Measurements from ENCODE around the gene SULT1A3.
"Not testable (repeated sequence)": the region's sequence is repeated elsewhere in the genome, so short reads cannot be mapped to it uniquely, and the experiment has no call there.

SULT1A3 gene

GRCh38 chr16:30199049-30199448 is at the start of gene SULT1A3:
Gene SULT1A3, plus strand, starts transcription at chr16:30199255. Its CDS starts 1,474 bp downstream, at chr16:30200729.
- DNase-seq (ENCODE audit: low read depth), result not testable (repeated sequence)

DNA sequence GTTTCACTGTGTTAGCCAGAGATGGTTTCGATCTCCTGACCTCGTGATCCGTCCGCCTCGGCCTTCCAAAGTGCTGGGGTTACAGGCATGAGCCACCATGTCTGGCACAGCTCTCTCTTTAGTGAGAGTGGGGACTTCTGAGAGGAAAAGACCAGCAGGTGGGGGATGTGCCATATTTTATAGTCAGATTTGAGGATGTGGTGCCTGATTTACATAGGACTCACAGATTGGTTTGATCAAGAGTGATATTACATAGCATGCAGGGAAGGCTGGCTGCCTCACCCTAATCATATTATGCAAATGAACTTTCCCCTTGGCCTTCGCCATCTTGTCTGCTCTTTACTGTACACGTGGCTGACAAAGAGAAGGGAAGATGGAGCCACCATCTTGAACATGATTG is 48.0 kb upstream of the SULT1A3 start:
- DNase-seq (ENCODE audit: low read depth), result no peak

GRCh38 chr16:30152517-30152916 is 46.5 kb upstream of the SULT1A3 start:
- no peak for DNase-seq (ENCODE audit: low read depth)

- DNase-seq (ENCODE audit: low read depth), result no peak
Observed at GRCh38 chr16:30155188-30155587, 43.9 kb upstream of the SULT1A3 start.

GRCh38 chr16:30157214-30157613 is 41.8 kb upstream of the SULT1A3 start:
- no peak for DNase-seq (ENCODE audit: low read depth)

- no peak for DNase-seq (ENCODE audit: low read depth)
Observed at GRCh38 chr16:30163538-30163937, 35.5 kb upstream of the SULT1A3 start.

DNA sequence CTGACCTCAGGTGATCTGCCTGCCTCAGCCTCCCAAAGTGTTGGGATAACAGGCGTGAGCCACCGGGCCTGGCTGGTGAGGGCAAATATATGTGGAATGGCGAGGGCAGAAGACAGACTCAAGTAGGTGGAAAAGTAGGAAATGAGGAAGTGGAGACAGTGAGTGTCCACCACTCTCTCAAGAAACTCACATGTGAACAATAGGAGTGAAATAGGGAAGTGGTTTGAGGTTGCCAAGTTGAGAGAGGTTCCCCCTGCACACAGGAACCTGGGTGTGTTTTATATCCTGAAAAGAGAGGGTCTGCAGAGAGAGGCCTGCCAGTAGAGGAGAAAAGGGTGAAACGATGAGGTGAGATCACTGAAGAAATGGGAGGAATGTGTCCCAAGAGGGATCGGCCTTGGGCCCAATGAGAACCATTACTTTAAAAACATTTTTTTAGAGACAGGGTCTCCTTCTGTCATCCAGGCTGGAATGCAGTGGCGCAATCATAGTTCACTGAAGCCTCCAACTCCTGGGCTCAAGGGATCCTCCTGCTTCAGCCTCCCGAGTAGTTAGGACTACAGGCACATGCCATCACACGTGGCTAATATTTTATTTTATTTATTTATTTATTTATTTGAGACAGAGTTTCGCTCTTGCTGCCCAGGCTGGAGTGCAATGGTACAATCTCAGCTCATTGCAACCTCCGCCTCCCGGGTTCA is 32.7 kb upstream of the SULT1A3 start:
- DNase-seq (ENCODE audit: low read depth), result no peak

DNA sequence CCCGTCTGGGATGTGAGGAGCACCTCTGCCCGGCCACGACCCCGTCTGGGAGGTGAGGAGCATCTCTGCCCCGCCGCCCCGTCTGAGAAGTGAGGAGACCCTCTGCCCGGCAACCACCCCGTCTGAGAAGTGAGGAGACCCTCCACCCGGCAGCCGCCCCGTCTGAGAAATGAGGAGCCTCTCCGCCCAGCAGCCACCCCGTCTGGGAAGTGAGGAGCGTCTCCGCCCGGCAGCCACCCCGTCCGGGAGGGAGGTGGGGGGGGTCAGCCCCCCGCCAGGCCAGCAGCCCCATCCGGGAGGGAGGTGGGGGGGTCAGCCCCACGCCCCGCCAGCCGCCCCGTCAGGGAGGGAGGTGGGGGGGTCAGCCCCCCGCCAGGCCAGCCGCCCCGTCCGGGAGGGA is 30.3 kb upstream of the SULT1A3 start:
- DNase-seq (ENCODE audit: low read depth), result not testable (repeated sequence)

- DNase-seq (ENCODE audit: low read depth), result not testable (repeated sequence)
Observed at GRCh38 chr16:30169416-30169815, 29.6 kb upstream of the SULT1A3 start.

DNA sequence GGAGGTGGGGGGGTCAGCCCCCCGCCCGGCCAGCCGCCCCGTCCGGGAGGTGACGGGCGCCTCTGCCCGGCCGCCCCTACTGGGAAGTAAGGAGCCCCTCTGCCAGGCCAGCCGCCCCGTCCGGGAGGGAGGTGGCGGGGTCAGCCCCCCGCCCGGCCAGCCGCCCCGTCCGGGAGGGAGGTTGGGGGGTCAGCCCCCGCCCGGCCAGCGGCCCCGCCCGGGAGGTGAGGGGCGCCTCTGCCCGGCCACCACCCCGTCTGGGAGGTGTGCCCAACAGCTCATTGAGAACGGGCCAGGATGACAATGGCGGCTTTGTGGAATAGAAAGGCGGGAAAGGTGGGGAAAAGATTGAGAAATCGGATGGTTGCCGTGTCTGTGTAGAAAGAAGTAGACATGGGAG is 28.9 kb upstream of the SULT1A3 start:
- not testable (repeated sequence) for DNase-seq (ENCODE audit: low read depth)

- DNase-seq (ENCODE audit: low read depth), result no peak
Observed at GRCh38 chr16:30173054-30173453, 26.0 kb upstream of the SULT1A3 start.

DNA sequence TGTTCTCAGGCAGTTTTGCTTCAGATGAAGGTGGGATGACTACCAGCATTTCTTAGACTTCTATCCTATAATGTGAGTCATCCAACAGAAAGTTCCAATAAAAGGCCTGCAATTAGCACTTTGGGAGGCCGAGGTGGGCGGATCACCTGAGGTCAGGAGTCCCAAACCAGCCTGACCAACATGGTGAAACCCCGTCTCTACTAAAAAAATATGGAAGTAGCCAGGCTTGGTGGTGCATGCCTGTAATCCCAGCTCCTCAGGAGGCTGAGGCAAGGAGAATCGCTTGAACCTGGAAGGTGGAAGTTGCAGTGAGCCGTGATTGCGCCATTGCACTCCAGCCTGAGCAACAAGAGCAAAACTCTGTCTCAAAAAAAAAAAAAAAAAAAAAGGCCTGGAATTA is 22.2 kb upstream of the SULT1A3 start:
- not testable (repeated sequence) for DNase-seq (ENCODE audit: low read depth)

DNA sequence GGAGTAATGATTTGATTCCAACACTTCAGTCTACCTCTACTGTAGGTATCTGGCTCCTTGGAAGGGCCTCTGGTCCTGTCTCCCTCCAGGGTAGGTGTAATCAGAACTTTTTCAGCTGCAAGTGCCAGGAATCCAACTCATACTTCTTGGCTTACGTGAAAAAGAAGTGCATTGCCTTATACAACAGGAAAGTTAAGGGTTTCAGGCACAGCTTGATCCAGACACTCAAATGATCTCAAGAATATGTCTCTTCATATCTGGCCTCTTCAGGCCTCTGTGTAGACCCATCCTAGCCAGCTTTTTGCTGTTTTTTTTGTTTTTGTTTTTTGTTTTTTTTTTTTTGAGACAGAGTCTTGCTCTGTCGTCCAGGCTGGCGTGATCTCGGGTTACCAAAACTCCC is 19.9 kb upstream of the SULT1A3 start:
- no peak for DNase-seq (ENCODE audit: low read depth)

DNA sequence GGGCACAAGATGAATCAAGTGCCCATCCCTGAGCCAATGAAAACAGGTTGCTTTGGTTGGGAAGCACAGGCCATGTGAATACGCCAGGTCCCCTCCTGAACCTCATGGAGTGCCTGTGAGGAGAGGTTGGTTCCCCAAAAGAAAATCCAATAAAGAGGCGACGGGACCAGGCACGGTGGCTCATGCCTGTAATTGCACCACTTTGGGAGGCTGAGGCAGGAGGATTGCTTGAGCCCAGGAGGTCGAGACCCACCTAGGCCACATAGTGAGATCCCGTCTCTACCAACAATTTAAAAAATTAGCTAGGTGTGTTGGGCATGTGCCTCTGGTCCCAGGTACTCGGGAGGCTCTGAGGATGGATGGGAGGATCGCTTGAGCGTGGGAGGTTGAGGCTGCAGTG is 19.1 kb upstream of the SULT1A3 start:
- no peak for DNase-seq (ENCODE audit: low read depth)

- DNase-seq (ENCODE audit: low read depth), result no peak
Observed at GRCh38 chr16:30180741-30181140, 18.3 kb upstream of the SULT1A3 start.

- peak; percentile 66 for DNase-seq (ENCODE audit: low read depth)
Observed at GRCh38 chr16:30183233-30184095, 15.6 kb upstream of the SULT1A3 start, which contains the start of gene CORO1A. Gene CORO1A, plus strand, starts transcription at chr16:30183602. Its CDS starts 1,608 bp downstream, at chr16:30185210.

DNA sequence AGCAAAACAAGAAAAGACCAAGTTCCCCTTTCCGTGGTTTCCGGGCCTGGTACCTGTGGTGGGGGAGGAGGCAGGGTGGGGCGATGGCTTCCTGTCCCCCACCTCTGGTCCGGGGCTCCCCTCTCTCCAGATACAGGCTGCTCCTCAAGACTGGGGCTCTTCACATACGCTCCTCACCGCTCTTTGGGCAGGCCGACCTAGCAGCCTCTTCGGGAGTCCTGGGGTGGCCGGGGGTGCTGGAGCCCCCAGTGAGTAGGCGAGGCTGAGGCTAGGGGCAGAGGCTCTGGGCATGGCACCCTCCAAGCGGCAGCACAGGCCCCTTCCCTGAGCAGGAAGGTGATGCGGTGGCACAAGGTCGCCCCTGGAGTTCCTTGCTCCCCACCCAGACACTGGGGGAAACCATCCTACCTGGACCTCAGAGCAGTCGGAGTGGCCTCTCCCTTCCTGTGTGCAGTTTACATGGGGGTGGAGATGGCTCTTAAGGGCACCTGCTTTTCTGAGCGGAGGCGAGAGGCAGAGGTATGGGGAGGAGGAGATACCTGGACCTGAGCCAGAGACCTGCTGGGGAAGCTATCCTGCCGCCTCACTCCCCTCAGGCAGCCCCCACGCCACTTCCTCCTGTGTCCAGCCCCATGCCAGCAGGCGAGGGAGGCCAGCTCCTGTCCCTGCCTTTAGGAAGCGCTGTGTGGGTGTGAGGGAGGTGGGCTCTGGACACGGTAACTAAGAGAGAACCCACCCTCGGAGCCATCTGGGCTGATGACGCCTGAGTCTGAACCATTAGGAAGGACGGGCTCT is 14.8 kb upstream of the SULT1A3 start:
- DNase-seq (ENCODE audit: low read depth), result peak; percentile 40

DNA sequence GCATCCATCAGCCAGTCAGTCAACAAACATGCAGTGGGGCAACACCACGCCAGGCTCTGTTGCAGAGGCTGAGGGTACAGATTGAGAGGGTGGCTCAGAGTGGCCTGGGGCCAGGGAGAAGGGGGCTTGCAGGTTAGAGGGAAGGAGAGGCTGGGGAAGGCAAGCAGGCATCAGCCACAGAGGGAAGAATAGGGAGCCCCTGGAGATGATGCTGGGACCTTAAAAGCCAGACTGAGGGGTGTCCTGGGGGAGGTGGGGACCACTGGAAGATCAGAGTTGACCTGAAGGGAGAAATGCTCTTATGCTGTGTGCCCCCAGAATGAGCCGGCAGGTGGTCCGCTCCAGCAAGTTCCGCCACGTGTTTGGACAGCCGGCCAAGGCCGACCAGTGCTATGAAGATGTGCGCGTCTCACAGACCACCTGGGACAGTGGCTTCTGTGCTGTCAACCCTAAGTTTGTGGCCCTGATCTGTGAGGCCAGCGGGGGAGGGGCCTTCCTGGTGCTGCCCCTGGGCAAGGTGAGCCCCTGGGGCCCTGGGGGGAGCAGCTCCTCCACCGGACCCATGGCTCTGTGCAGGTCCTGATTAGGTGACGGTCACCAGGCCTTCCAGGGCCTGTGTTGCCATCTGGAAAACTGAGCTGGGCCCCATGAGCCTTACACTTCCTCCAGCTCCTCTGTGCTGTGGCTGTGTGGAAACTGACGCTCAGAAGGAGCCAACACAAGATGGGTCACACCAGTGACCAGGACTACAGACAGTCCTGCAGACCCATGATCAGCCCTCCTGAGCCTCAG is 14.0 kb upstream of the SULT1A3 start:
- no peak for DNase-seq (ENCODE audit: low read depth)

DNA sequence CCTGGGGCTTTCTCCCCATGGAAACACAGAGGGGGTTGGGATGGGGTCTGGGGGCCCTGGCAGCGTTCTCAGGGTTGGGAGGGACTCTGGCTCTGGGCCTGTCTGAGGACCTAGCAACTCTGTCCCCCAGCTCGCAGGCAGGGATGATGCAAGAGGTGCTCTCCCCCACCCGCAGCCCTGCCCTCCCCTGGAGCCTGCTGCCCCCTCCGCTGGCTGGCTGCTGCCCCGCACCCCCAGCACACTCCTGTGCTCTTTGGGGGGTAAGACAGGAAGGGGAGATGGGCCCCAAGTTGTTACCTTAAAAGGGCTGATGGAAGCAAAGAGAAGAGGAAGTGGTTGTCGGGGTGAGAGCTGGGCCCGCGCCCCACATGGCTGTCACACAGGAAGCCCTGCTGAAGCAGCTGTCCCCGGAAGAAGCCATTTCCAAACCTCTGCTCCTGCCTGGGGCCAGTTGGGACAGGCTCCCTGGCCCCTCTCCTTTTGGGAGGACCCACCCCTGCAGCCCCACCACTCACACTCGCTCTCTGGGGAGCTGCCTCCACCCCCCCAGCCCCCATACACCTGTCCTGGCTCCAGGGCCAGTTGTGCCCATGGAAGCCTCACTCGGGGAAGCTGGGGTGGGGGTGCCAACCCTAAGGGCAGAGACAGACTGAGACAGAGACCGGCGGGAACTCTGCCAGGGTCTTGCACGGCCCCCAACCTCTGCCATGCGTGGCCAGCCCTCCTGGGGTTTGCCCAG is 13.2 kb upstream of the SULT1A3 start:
- DNase-seq (ENCODE audit: low read depth), result peak; percentile 67

- no peak for DNase-seq (ENCODE audit: low read depth)
Observed at GRCh38 chr16:30186444-30186781, 12.6 kb upstream of the SULT1A3 start.
